GM19193 (cell line): ENCODE results near the gene CRBN.

Experiments
- POLR2A ChIP-seq: IDR thresholded peaks from 4 replicates; pipeline ENCODE4 v1.6.1; 2011; ENCODE audit not compliant: insufficient read depth, insufficient read length; ENCODE audit errors: extremely low read depth

CRBN gene

DNA sequence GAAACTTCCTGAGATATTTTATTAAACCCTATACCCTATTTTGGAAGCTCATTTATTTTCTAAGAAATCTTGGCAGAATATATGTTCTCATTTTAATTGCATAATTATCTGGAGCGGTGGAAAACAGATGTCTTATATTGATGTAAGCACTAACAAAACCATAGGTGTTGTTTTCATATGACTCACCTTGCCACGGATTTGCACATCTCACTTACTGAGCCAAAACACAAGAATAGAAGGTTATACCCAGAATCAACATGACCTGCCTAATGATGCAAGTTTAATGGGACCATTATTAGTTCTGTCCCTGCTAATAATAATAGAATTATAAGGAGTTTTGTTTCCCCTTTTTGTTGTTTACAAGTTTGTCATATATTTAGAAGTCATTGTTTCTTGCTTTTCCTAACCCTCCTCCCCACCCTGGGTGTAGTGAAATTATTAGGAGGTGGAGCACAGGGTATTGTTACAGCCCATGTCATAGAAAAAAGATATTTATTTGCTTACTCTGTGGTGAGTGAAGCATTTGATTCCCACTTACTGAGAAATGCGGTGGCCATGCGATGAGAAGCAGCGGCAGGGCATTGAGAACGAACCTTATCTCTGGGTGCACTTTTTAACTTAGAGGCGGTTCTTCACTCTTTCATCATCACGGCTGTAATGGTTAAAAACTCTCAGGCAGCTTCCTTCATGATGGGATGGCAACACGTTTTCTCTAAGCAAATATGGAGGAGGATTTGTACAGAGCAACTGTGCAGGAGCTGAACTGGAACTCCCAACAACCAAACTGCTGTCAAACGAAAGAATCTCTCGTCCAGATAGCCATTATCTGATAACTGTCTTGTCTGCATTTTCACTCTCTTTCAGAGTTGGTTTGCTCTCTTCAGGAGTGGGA, 69.8 kb downstream of the CRBN start:
- TF ChIP-seq POLR2A, result no peak

DNA sequence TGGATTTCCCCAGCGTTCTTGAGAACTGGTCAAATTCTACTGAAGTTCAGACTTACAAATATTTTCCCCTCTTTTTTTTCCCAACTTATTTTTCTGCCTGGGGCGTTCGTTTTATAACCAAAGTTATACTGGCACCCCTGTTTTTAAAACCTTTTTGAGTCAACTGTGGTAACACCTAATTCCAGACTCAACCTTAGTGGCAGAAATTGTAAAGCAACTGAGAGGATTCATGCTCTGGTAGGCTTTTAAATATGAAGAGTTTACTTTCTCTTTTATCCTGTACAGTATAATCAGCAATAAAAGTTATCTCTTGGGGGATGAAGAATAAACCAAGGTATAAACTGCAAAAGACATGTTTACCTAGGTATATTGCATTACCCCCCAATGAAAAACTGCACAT, 71.6 kb downstream of the CRBN start:
- TF ChIP-seq POLR2A, result no peak

DNA sequence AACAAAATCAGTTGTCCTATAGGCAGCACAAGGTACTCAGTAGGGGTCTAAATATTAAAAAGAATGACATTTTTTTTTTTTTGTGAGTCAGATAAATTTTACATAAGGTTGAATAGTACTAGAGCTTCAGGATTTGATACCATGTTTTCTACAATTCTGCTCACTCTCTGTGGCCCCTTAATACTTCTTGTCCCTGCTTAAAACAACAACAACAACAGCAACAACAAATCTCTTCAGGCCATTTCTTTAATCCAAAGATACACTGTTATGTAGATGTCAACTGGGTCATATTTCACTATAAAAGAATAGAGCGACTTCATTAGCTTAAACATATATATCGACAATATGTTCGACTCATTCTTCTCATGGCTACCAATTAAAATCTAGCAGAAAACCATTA, 72.3 kb downstream of the CRBN start:
- no peak for TF ChIP-seq POLR2A

DNA sequence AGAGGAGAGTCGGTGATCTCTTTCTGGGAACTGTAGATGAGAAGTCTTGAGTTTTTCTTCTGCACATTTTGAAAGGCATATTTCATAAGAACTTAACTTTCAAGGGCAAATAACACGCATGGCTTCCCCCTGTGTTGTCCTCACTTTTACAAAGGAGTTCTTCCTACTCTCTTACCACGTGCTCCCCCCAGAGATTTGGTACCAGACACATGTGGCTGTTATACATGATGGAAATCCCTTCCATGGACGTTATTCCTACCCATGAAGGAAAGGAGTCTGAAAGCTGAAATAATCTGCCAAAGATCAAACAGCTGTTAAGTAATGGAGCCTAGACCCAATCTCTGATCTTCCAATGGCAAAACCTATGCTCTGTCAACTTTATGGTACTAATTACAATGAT, 73.7 kb downstream of the CRBN start:
- TF ChIP-seq POLR2A, result no peak

DNA sequence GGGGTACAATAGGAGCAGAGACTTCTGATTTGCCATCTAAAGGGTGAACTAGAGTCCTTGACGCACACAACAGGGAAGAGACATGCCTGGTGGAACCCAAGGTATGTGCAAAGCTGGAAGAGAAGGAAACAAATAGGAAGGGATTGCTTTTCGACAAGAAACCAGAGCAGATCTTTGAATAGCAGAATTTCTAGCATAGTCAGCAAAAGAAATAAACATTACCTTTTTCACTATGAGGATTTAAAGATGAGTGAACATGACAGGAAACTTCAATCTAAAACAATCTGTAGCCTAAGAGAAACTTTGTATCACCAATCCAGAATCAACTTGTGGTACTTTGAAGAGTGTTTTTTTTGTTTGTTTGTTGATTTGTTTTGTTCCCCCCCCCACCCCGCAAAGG, 74.2 kb downstream of the CRBN start:
- no peak for TF ChIP-seq POLR2A

DNA sequence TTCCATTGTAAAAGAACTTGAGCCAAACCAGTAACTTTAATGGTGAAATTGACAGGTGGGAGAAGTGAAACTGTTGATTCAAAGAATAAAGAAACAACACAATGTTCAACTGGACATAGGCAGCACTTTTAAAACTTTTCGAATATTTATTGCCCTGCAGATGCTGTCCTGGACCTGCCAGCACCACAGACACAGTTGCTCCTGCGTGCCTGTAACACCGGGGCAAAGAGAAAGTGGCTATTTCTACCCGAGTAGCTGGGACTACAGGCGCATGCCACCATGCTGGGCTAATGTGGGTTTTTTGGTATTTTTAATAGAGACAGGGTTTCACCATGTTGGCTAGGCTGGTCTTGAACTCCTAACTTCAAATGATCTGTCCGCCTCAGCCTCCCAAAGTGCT, 76.7 kb downstream of the CRBN start:
- no peak for TF ChIP-seq POLR2A

DNA sequence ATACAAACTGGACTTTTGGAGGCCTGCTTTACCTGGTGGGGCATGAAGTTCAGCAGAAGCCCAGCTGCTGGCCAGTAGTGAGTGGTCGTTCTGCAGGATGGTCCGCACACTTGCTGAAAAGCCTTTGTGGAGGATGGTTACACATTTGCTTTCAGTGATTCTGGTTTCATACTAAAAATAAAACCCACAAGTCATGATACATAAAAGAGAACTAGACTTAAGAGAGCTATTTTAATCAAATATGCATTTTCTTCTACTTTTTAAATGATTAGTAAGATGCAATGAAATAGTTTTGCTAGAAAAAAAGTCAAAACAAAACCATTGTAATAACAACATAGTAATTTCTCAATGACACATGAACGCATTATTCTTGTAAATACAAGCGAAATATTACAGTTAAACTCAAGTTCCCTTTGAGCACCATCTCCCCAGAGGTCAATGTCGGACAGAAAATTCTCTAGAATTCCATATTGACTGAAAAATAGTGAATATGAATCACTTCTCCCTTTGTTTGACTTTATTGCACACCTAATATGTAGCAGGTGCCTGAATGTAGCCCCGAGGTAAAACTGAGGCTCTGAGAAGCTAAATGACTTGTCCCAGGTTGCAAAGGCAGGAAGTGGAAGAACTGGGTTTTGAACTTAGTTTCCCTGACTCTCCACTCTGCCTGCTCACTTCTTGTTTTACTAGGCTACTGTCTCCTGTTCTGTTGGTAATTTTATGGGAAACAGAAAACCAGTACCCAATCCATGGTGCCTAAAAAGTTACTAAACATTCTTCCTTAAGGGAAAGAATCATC, 77.6 kb downstream of the CRBN start:
- no peak for TF ChIP-seq POLR2A
